HCT116 (cell line): ENCODE results near the gene SYNPO. TPM values are rescaled to one million over a fixed set of nuclear protein-coding genes. Genes with fewer than 3 reads are reported as not detected.

Experiments used
- ATAC-seq: fragments of 200-7000 bp; cut with Tn5 transposase; 2 replicates; pipeline ENCODE4 v1.9.1; 2020; ENCODE audit warnings: mild to moderate bottlenecking, moderate library complexity
- BruUV-seq: library from RNA; stranded (reverse); fragments of 400-500 nt; replicated peaks from 2 replicates; lab custom pipeline; 2021; lab: Mats Ljungman, UMichigan
- CTCF ChIA-PET: fragments of 300-600 bp; sonication (Branson Sonifier 250); formaldehyde crosslinking; loops from one replicate; lab custom pipeline; 2021; ENCODE audit warnings: antibody characterized with exemption; lab: Charles Lee
- POLR2A ChIA-PET: fragments of 300-600, 350-600 bp; sonication (Branson Sonifier 250); formaldehyde crosslinking; loops from one replicate; lab custom pipeline; 2021; ENCODE audit warnings: antibody characterized with exemption; lab: Charles Lee
- RAD21 ChIA-PET, 2 experiments: fragments of 300-600 bp; sonication (Branson Sonifier 250); formaldehyde crosslinking; loops; one replicate each; lab custom pipeline; 2023; ENCODE audit warnings: low total read pairs in 2 of 2; ENCODE audit not compliant: uncharacterized antibody in 2 of 2, unreplicated experiment in 2 of 2, low non-redundant PET in 1 of 2; lab: Charles Lee
- DNase-seq: peaks from one replicate; pipeline ENCODE4 v3.0.0-alpha.2; 2010; ENCODE audit warnings: low read depth, low spot score
- H2AFZ ChIP-seq: fragments of 200-600 bp; shearing (Covaris generic), sonication (generic); 2 replicates; pipeline ENCODE4 v1.6.1; 2017; ENCODE audit warnings: low read depth, mixed run types, mixed read lengths, antibody characterized with exemption, low read length; ENCODE audit not compliant: poor library complexity, severe bottlenecking
- H3K27ac ChIP-seq: 2 replicates; pipeline ENCODE4 v1.5.1; 2012; ENCODE audit warnings: low read depth, low read length
- H3K27me3 ChIP-seq: fragments of 200-600 bp; sonication (generic); 2 replicates; pipeline ENCODE4 v1.6.1; 2016; ENCODE audit warnings: mixed run types, low read length, mixed read lengths; ENCODE audit not compliant: insufficient read depth
- H3K36me3 ChIP-seq, 2 experiments: fragments of 200-500 bp in 1 of 2; fragments of 200-600 bp in 1 of 2; sonication (Bioruptor generic) in 1 of 2; sonication (generic) in 1 of 2; 2 replicates each; pipeline versions ENCODE4 v1.5.1 to v1.6.1; 2014 to 2016; ENCODE audit warnings: low read length in 2 of 2, inconsistent platforms in 1 of 2, mixed read lengths in 1 of 2, mixed run types in 1 of 2; ENCODE audit not compliant: insufficient read depth in 2 of 2, control insufficient read depth in 1 of 2
- H3K4me1 ChIP-seq, 2 experiments: fragments of 200-600 bp in 1 of 2; sonication (generic) in 1 of 2; 2 replicates each; pipeline versions ENCODE4 v1.5.1 to v1.6.1; 2012 to 2017; ENCODE audit warnings: low read length in 2 of 2, inconsistent platforms in 1 of 2, mild to moderate bottlenecking in 1 of 2, mixed read lengths in 1 of 2, mixed run types in 1 of 2, moderate library complexity in 1 of 2; ENCODE audit not compliant: insufficient read depth in 2 of 2, control insufficient read depth in 1 of 2
- H3K4me2 ChIP-seq: fragments of 200-600 bp; sonication (generic); 2 replicates; pipeline ENCODE4 v1.6.1; 2017; ENCODE audit warnings: mixed run types, low read length, mixed read lengths
- H3K4me3 ChIP-seq, 2 experiments: fragments of 200-600 bp in 1 of 2; sonication (generic) in 1 of 2; replicated peaks in 1 of 2; 2 replicates each; pipeline ENCODE4 v1.5.1; 2011 to 2016; ENCODE audit warnings: low read length in 2 of 2, control low read depth in 1 of 2, low read depth in 1 of 2, mild to moderate bottlenecking in 1 of 2, mixed read lengths in 1 of 2, mixed run types in 1 of 2
- H3K79me2 ChIP-seq: fragments of 200-600 bp; sonication (generic); 2 replicates; pipeline ENCODE4 v1.6.1; 2017; ENCODE audit warnings: mild to moderate bottlenecking, mixed run types, low read length, moderate library complexity, mixed read lengths; ENCODE audit not compliant: insufficient read depth
- H3K9ac ChIP-seq: fragments of 200-600 bp; sonication (generic); 2 replicates; pipeline ENCODE4 v1.6.1; 2016; ENCODE audit warnings: low read length, mixed read lengths
- H3K9me2 ChIP-seq: fragments of 200-600 bp; sonication (generic), shearing (Covaris generic); 2 replicates; pipeline ENCODE4 v1.6.1; 2017; ENCODE audit warnings: mixed run types, mild to moderate bottlenecking, moderate library complexity; ENCODE audit not compliant: insufficient read depth
- H3K9me3 ChIP-seq, 2 experiments: fragments of 200-500 bp in 1 of 2; fragments of 200-600 bp in 1 of 2; sonication (Bioruptor generic) in 1 of 2; sonication (generic) in 1 of 2; 2 replicates each; pipeline ENCODE4 v1.6.1; 2014 to 2017; ENCODE audit warnings: low read length in 2 of 2, mixed read lengths in 2 of 2, inconsistent platforms in 1 of 2, low read depth in 1 of 2, mild to moderate bottlenecking in 1 of 2, mixed run types in 1 of 2, moderate library complexity in 1 of 2; ENCODE audit not compliant: control insufficient read depth in 1 of 2, insufficient read depth in 1 of 2
- H4K20me1 ChIP-seq: fragments of 200-600 bp; sonication (generic), shearing (Covaris generic); 2 replicates; pipeline ENCODE4 v1.6.1; 2017; ENCODE audit warnings: mixed run types, mild to moderate bottlenecking, moderate library complexity; ENCODE audit not compliant: insufficient read depth
- ATF3 ChIP-seq: IDR thresholded peaks from 2 replicates; pipeline ENCODE4 v1.6.1; 2012
- ELF1 ChIP-seq: IDR thresholded peaks from 2 replicates; pipeline ENCODE4 v1.6.1; 2012; ENCODE audit warnings: low read depth, borderline replicate concordance
- EZH2phosphoT487 ChIP-seq: fragments of 200-600 bp; IDR thresholded peaks from 2 replicates; pipeline ENCODE4 v1.6.1; 2018; ENCODE audit warnings: antibody characterized with exemption, borderline replicate concordance
- FOSL1 ChIP-seq: IDR thresholded peaks from 2 replicates; pipeline ENCODE4 v1.6.1; 2012; ENCODE audit warnings: low read depth
- POLR2AphosphoS5 ChIP-seq: IDR thresholded peaks from 2 replicates; pipeline ENCODE4 v1.6.1; 2011; ENCODE audit warnings: mild to moderate bottlenecking, low read depth, low read length, moderate library complexity
- TCF7L2 ChIP-seq: IDR thresholded peaks from 2 replicates; pipeline ENCODE4 v1.7.0; 2011; ENCODE audit warnings: borderline replicate concordance, inconsistent platforms; ENCODE audit not compliant: insufficient read depth, insufficient read length; ENCODE audit errors: extremely low read depth
- YY1 ChIP-seq: IDR thresholded peaks from 2 replicates; pipeline ENCODE4 v1.6.1; 2011; ENCODE audit warnings: low read length, low read depth, moderate library complexity, mild to moderate bottlenecking; ENCODE audit not compliant: insufficient replicate concordance; ENCODE audit errors: extremely low read depth
- ZBTB33 ChIP-seq: IDR thresholded peaks from 2 replicates; pipeline ENCODE4 v1.6.1; 2011; ENCODE audit warnings: mild to moderate bottlenecking, low read length, moderate library complexity; ENCODE audit not compliant: insufficient replicate concordance; ENCODE audit errors: extremely low read depth
- ZFX ChIP-seq: fragments of 450-650 bp; IDR thresholded peaks from 2 replicates; pipeline ENCODE4 v1.6.1; 2017
- intact Hi-C: fragments of 100-400 bp; cut with micrococcal nuclease; formaldehyde crosslinking; loops from 2 replicates; pipeline ENCODE4 v1.10.0; 2022
- total RNA-seq: library from RNA; stranded (reverse); gene quantifications from one replicate; pipeline ENCODE4 v1.2.1, GENCODE V29; 2021; ENCODE audit not compliant: unreplicated experiment

Gene SYNPO
- total RNA-seq, 1 experiment from 2014 or later: 8.2 TPM

- DNase-seq (no peak), ATAC-seq (no peak)
- H3K36me3 ChIP-seq: no peaks in the 10 kb centered on the region
- intact Hi-C loops: no loop called here
- H3K4me3 ChIP-seq: no peak overlapping the region
- H3K9me3 ChIP-seq: no peaks in the 10 kb centered on the region
- RAD21 ChIA-PET: no interaction called here
- no peaks in the 10 kb centered on the region for H4K20me1 ChIP-seq
- no peaks in the 10 kb centered on the region for H3K9me2 ChIP-seq
- H3K4me2 ChIP-seq: no peak overlapping the region
- BruUV-seq: no TSS peak
- H2AFZ ChIP-seq: no peak overlapping the region
- H3K27me3 ChIP-seq: no peaks in the 10 kb centered on the region
- no peaks in the 10 kb centered on the region for H3K79me2 ChIP-seq
- TF ChIP-seq ELF1: no peak
- POLR2A ChIA-PET: no interaction called here
- no peak overlapping the region for H3K9ac ChIP-seq
- H3K27ac ChIP-seq: no peak overlapping the region
- CTCF ChIA-PET: no interaction called here
- H3K4me1 ChIP-seq: peaks cover 0 to 12% of the 10 kb centered on the region in 2 experiments; a peak in 1 of 4 replicates
Measured at GRCh38 chr5:150670275-150670947, 30.0 kb downstream of the SYNPO start.

GRCh38 chr5:150670948-150671310 lies 30.5 kb downstream of the SYNPO start:
- H3K4me3 ChIP-seq: no peak overlapping the region
- H3K9me2 ChIP-seq: no peaks in the 10 kb centered on the region
- peaks cover 0 to 12% of the 10 kb centered on the region in 2 experiments; a peak in 1 of 4 replicates for H3K4me1 ChIP-seq
- ChIA-PET RAD21 (no interaction called here), CTCF (no interaction called here), POLR2A (no interaction called here)
- H3K36me3 ChIP-seq: no peaks in the 10 kb centered on the region
- no peaks in the 10 kb centered on the region for H3K9me3 ChIP-seq
- BruUV-seq: no TSS peak
- H3K79me2 ChIP-seq: no peaks in the 10 kb centered on the region
- ATAC-seq (no peak), DNase-seq (no peak)
- intact Hi-C loops: no loop called here
- no peak overlapping the region for H3K9ac ChIP-seq
- H3K27ac ChIP-seq: no peak overlapping the region
- no peaks in the 10 kb centered on the region for H4K20me1 ChIP-seq
- H3K27me3 ChIP-seq: no peaks in the 10 kb centered on the region
- TF ChIP-seq ZFX (no peak), FOSL1 (no peak), TCF7L2 (no peak), ATF3 (no peak), EZH2phosphoT487 (no peak), YY1 (no peak), POLR2AphosphoS5 (no peak), ZBTB33 (no peak)
- H3K4me2 ChIP-seq: no peak overlapping the region
- no peak overlapping the region for H2AFZ ChIP-seq
